Heart left ventricle (tissue), 13 donors: ENCODE results near the gene TTC39C.

Experiments used
- CTCF ChIP-seq, 12 donors: fragments of 200-600 bp; sonication (generic) in 4 of 12; IDR thresholded peaks; one replicate each; pipeline versions ENCODE4 v1.5.0 to v1.8.0; 2018 to 2022; ENCODE audit warnings: antibody characterized with exemption in 12 of 12, mild to moderate bottlenecking in 5 of 12
- POLR2A ChIP-seq, 2 donors: fragments of 450-650 bp; IDR thresholded peaks; one replicate each; pipeline ENCODE4 v1.6.1; 2017; ENCODE audit warnings: antibody characterized with exemption in 2 of 2, mild to moderate bottlenecking in 2 of 2, moderate library complexity in 2 of 2
- donor health status: ischemic (EF 13 %, LVEDD 7.1; RV severe dilation, severe dysfunction).
- donor health status: DM: no; HTN: yes; CAD: no.
- donor health status: DM: no; HTN: no; CAD: no.
- donor health status: ischemic (EF 25% LVEDD 6.9; RV normal size, moderate dysfunction).
- donor health status: ischemic (EF 25% LVEDD 5.7; RV mildly dilated, moderate dysfunction).
- donor health status: ischemic (EF 35%, LVEDD 5.7; RV mildly dilated, moderate dysfunction).
- donor health status: nonischemic (EF 11% LVEDD 7.7; RV severe dilation, severe dysfunction).
- donor health status: DM: yes; HTN: yes; CAD: no.
- donor health status: PGD.
- donor health status: ischemic (EF 29% LVEDD 5.4; RV normal size, mild dysfunction).
- donor health status: nonischemic (EF 23%, LVEDD 6.1; RV moderate dilation, normal function).

DNA sequence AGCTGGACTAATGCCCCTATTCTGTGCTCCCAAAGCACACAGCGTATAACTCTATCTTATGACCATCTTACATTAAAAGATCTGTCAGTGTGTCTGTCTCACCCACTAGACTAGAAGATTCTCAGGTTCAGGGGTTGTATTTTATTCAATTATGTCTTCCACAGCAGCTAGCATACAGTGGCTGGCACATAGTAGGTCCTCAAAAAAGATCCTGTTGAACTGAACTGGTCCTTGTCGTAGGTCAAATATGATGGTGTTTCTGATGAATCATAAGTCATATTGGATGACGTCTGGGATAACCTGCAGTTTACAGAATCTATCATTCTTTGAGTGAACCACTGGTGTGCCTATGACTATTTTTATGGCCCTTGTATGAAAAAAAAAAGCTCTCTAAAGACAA is 11.3 kb upstream of the TTC39C start:
- TF ChIP-seq POLR2A (IDR thresholded peaks at IDR 0.05) = no peak
- TF ChIP-seq CTCF (IDR thresholded peaks at IDR 0.05) = no peak
